Activated naive CD4-positive, alpha-beta T cell treated with anti-CD3 and anti-CD28 coated beads for 36 hours (primary cell): Measurements from ENCODE around the gene LRPAP1. TPM values are rescaled to one million over a fixed set of nuclear protein-coding genes. Genes with fewer than 3 reads are reported as not detected.

ENCODE experiments used
- CTCF ChIA-PET: fragments of 350-600 bp; sonication (Branson Sonifier 250); formaldehyde crosslinking; loops from one replicate; lab custom pipeline; 2021; ENCODE audit warnings: antibody characterized with exemption; lab: Charles Lee
- DNase-seq: peaks from one replicate; pipeline ENCODE4 v3.0.0-alpha.2; 2020
- H3K27ac Mint-ChIP-seq: one replicate; pipeline ENCODE4 v1.8.0; 2021; ENCODE audit warnings: mild to moderate bottlenecking, mixed read lengths
- H3K27me3 Mint-ChIP-seq: one replicate; pipeline ENCODE4 v1.8.0; 2021; ENCODE audit warnings: low read depth, mixed read lengths
- H3K36me3 Mint-ChIP-seq: one replicate; pipeline ENCODE4 v1.8.0; 2021; ENCODE audit warnings: low read depth, mixed read lengths
- H3K4me1 Mint-ChIP-seq: one replicate; pipeline ENCODE4 v1.8.0; 2021; ENCODE audit warnings: low read depth, mixed read lengths
- H3K4me3 Mint-ChIP-seq: one replicate; pipeline ENCODE4 v1.8.0; 2021; ENCODE audit warnings: mild to moderate bottlenecking, moderate library complexity, mixed read lengths
- H3K9me3 Mint-ChIP-seq: one replicate; pipeline ENCODE4 v1.8.0; 2021; ENCODE audit warnings: mixed read lengths
- intact Hi-C: fragments of 100-400 bp; cut with micrococcal nuclease; formaldehyde crosslinking; loops from one replicate; pipeline ENCODE4 v1.15.1; 2023
- total RNA-seq, 2 experiments: library from RNA; stranded (reverse); gene quantifications; one replicate each; pipeline ENCODE4 v1.2.3, GENCODE V29; 2021

LRPAP1 gene
- total RNA-seq, 2 experiments from 2014 or later = 50.2 TPM

GRCh38 chr4:3488820-3489219 lies 43.4 kb downstream of the LRPAP1 start:
- CTCF ChIA-PET = no interaction called here
- intact Hi-C loops = loop anchor here (10.0 kb wide), 1 partner anchor 396 kb away; no protein-coding TSS in a partner anchor

GRCh38 chr4:3487861-3488260 lies 44.4 kb downstream of the LRPAP1 start:
- no peak for DNase-seq
- intact Hi-C loops = loop anchor here (10.0 kb wide), 1 partner anchor 397 kb away; no protein-coding TSS in a partner anchor
- Mint-ChIP-seq H3K9me3 (no peaks in the 10 kb centered on the region), H3K27me3 (peaks cover 26% of the 10 kb centered on the region), H3K36me3 (no peaks in the 10 kb centered on the region), H3K4me3 (no peak overlapping the region), H3K4me1 (no peaks in the 10 kb centered on the region), H3K27ac (no peak overlapping the region)
- CTCF ChIA-PET = no interaction called here

More at GRCh38 chr4:3488820-3489219, 43.4 kb downstream of the LRPAP1 start:
- no peak overlapping the region for H3K4me3 Mint-ChIP-seq
- no peaks in the 10 kb centered on the region for H3K4me1 Mint-ChIP-seq
- DNase-seq = no peak
- peaks cover 20% of the 10 kb centered on the region for H3K27me3 Mint-ChIP-seq
- H3K27ac Mint-ChIP-seq = no peak overlapping the region
- no peaks in the 10 kb centered on the region for H3K9me3 Mint-ChIP-seq
- no peaks in the 10 kb centered on the region for H3K36me3 Mint-ChIP-seq

- Mint-ChIP-seq H3K27ac (no peak overlapping the region), H3K4me3 (no peak overlapping the region), H3K9me3 (no peaks in the 10 kb centered on the region), H3K4me1 (no peaks in the 10 kb centered on the region), H3K27me3 (peaks cover 26% of the 10 kb centered on the region), H3K36me3 (no peaks in the 10 kb centered on the region)
- CTCF ChIA-PET = no interaction called here
- intact Hi-C loops = loop anchor here (10.0 kb wide), 1 partner anchor 398 kb away; no protein-coding TSS in a partner anchor
- no peak for DNase-seq
Measured at GRCh38 chr4:3486541-3487540, 45.4 kb downstream of the LRPAP1 start.

- H3K4me1 Mint-ChIP-seq = no peaks in the 10 kb centered on the region
Measured at GRCh38 chr4:3485886-3486540, 46.2 kb downstream of the LRPAP1 start.

GRCh38 chr4:3485011-3485791 lies 47.0 kb downstream of the LRPAP1 start:
- intact Hi-C loops = loop anchor here (10.0 kb wide), 1 partner anchor 400 kb away; no protein-coding TSS in a partner anchor
- CTCF ChIA-PET = no interaction called here
- DNase-seq = no peak
- Mint-ChIP-seq H3K4me3 (no peak overlapping the region), H3K36me3 (no peaks in the 10 kb centered on the region), H3K27ac (no peak overlapping the region), H3K27me3 (peaks cover 26% of the 10 kb centered on the region), H3K4me1 (no peaks in the 10 kb centered on the region), H3K9me3 (no peaks in the 10 kb centered on the region)

More at GRCh38 chr4:3485886-3486540, 46.2 kb downstream of the LRPAP1 start:
- peaks cover 26% of the 10 kb centered on the region for H3K27me3 Mint-ChIP-seq
- H3K4me3 Mint-ChIP-seq = no peak overlapping the region
- no peak for DNase-seq
- no peak overlapping the region for H3K27ac Mint-ChIP-seq
- H3K9me3 Mint-ChIP-seq = no peaks in the 10 kb centered on the region
- intact Hi-C loops = loop anchor here (10.0 kb wide), 1 partner anchor 399 kb away; no protein-coding TSS in a partner anchor
- CTCF ChIA-PET = no interaction called here
- no peaks in the 10 kb centered on the region for H3K36me3 Mint-ChIP-seq

GRCh38 chr4:3484057-3484973 lies 47.9 kb downstream of the LRPAP1 start:
- H3K4me1 Mint-ChIP-seq = no peaks in the 10 kb centered on the region
- CTCF ChIA-PET = interaction anchor here (1.3 kb wide), 1 partner anchor 138 kb away, joined by 3 read pairs; no protein-coding TSS in a partner anchor
- intact Hi-C loops = loop anchor here (10.0 kb wide), 1 partner anchor 400 kb away; no protein-coding TSS in a partner anchor
- no peak overlapping the region for H3K4me3 Mint-ChIP-seq
- no peaks in the 10 kb centered on the region for H3K36me3 Mint-ChIP-seq
- H3K9me3 Mint-ChIP-seq = no peaks in the 10 kb centered on the region
- H3K27ac Mint-ChIP-seq = no peak overlapping the region
- H3K27me3 Mint-ChIP-seq = peaks cover 26% of the 10 kb centered on the region
- DNase-seq = no peak

- no peak for DNase-seq
- intact Hi-C loops = loop anchor here (10.0 kb wide), 1 partner anchor 401 kb away; no protein-coding TSS in a partner anchor
- Mint-ChIP-seq H3K4me3 (no peak overlapping the region), H3K27ac (no peak overlapping the region), H3K36me3 (no peaks in the 10 kb centered on the region), H3K4me1 (no peaks in the 10 kb centered on the region), H3K9me3 (no peaks in the 10 kb centered on the region), H3K27me3 (peaks cover 23% of the 10 kb centered on the region)
- CTCF ChIA-PET = interaction anchor here (1.3 kb wide), 1 partner anchor 137 kb away, joined by 3 read pairs; no protein-coding TSS in a partner anchor
Measured at GRCh38 chr4:3483471-3483921, 48.7 kb downstream of the LRPAP1 start.

GRCh38 chr4:3482707-3483106 lies 49.5 kb downstream of the LRPAP1 start:
- H3K4me3 Mint-ChIP-seq = no peak overlapping the region
- H3K9me3 Mint-ChIP-seq = no peaks in the 10 kb centered on the region
- intact Hi-C loops = loop anchor here (10.0 kb wide), 1 partner anchor 402 kb away; no protein-coding TSS in a partner anchor
- H3K36me3 Mint-ChIP-seq = no peaks in the 10 kb centered on the region
- peaks cover 23% of the 10 kb centered on the region for H3K27me3 Mint-ChIP-seq
- H3K27ac Mint-ChIP-seq = no peak overlapping the region
- no peak for DNase-seq
- H3K4me1 Mint-ChIP-seq = no peaks in the 10 kb centered on the region
- CTCF ChIA-PET = no interaction called here

- no peak overlapping the region for H3K4me3 Mint-ChIP-seq
- no peak for DNase-seq
- H3K9me3 Mint-ChIP-seq = no peaks in the 10 kb centered on the region
- no peaks in the 10 kb centered on the region for H3K4me1 Mint-ChIP-seq
- intact Hi-C loops = loop anchor here (10.0 kb wide), 1 partner anchor 403 kb away; no protein-coding TSS in a partner anchor
- H3K27ac Mint-ChIP-seq = no peak overlapping the region
- no peaks in the 10 kb centered on the region for H3K36me3 Mint-ChIP-seq
- peaks cover 23% of the 10 kb centered on the region for H3K27me3 Mint-ChIP-seq
- CTCF ChIA-PET = interaction anchor here (1.2 to 3.6 kb wide), 4 partner anchors 11 to 136 kb away, joined by 3 to 14 read pairs (median 10); no protein-coding TSS in a partner anchor
Measured at GRCh38 chr4:3481783-3482393, 50.3 kb downstream of the LRPAP1 start.

- no peak for DNase-seq
- Mint-ChIP-seq H3K36me3 (no peaks in the 10 kb centered on the region), H3K4me3 (no peak overlapping the region), H3K27me3 (peaks cover 20% of the 10 kb centered on the region), H3K27ac (no peak overlapping the region), H3K9me3 (no peaks in the 10 kb centered on the region), H3K4me1 (no peaks in the 10 kb centered on the region)
- intact Hi-C loops = loop anchor here (10.0 kb wide), 1 partner anchor 404 kb away; no protein-coding TSS in a partner anchor
- CTCF ChIA-PET = interaction anchor here (0.7 to 3.6 kb wide), 12 partner anchors 10 to 399 kb away, joined by 3 to 14 read pairs (median 4); partner anchors contain the start of gene MSANTD1
Measured at GRCh38 chr4:3481113-3481531, 51.1 kb downstream of the LRPAP1 start.
